CD4-positive, alpha-beta T cell treated with Interleukin-4 for 4 hours (primary cell): ENCODE measurements around the gene HPSE2.

Source experiments
- DNase-seq: peaks from one replicate; pipeline ENCODE4 v3.0.0-alpha.2; 2020

Gene HPSE2

DNA sequence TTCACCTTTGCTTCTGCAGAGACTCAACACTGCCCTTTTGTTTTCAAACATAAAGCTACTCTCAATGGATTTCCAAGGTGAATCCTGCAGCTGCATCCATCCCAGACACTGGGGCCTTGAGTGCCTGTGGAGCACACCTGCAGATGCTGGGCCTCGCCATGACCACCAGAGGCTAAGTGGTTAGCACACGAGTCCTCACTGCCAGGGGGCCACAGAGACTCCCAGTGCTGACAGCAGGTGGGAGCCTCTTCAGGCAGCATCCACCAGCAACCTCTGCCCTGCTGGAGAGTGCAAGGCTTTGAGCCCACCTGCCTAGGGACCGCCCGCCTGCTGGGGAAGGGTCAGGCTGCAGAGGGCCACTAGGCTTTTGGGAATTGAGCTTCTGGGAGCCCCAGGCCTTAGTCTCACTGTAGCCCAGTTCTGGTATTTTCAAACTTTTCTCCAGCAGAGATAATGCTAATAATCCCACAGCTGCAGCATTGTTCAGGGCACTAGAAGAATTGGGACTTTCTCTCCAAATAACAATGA, 779.5 kb downstream of the HPSE2 start:
- no peak for DNase-seq

- DNase-seq = no peak
Measured at GRCh38 chr10:98453729-98454128, 781.9 kb downstream of the HPSE2 start.

GRCh38 chr10:98450618-98451017, 785.0 kb downstream of the HPSE2 start:
- no peak for DNase-seq

DNA sequence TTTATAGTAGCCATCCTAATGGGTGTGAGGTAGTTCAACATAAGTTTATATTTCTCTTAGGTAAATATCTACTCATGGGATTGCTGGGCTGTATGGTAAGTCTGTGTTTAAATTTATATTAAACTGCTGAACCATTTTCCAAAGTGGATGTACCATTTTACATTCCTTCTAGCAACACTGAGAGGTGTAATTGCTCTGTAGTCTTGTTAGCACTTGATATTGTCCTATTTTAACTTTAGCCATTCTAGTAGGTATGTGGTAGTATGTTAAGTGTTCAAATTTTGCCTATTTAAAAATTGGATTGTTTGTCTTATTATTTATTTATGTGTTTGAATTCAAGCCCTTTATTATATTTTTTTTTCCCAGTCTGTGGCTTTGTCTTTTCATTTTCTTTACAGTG, 786.4 kb downstream of the HPSE2 start:
- DNase-seq = no peak

GRCh38 chr10:98446661-98447221, 788.9 kb downstream of the HPSE2 start, which contains the start of gene HPS1:
TSS of gene HPS1 (minus strand) at chr10:98446935. CDS start at chr10:98443240, 3,695 bp downstream.
- peak; percentile 71 for DNase-seq

DNA sequence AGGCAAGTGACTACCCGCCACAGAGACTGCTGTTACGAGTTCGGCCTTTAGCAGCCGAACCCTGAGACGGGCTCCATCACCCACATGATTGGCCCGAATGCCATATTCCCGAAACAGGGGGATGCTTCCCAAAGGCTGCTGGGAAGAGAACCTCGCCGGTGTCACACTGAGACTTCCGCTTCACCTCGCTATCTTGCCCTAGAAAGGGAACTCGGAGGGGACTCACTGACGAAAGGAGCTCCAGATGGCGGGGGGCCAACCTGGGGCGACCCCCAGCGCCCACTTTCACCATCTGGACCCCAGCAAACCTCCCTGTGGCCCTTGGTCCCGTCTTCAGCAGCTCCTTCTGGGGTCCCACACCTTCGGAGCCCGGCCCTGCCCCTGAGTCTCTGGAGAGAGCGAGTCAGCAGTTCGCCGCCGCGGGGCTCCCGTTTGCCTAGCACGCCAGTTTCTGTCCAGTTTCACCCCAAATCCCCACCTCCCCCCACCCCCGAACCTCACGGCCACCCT, 789.4 kb downstream of the HPSE2 start:
- peak; percentile 18 for DNase-seq

DNA sequence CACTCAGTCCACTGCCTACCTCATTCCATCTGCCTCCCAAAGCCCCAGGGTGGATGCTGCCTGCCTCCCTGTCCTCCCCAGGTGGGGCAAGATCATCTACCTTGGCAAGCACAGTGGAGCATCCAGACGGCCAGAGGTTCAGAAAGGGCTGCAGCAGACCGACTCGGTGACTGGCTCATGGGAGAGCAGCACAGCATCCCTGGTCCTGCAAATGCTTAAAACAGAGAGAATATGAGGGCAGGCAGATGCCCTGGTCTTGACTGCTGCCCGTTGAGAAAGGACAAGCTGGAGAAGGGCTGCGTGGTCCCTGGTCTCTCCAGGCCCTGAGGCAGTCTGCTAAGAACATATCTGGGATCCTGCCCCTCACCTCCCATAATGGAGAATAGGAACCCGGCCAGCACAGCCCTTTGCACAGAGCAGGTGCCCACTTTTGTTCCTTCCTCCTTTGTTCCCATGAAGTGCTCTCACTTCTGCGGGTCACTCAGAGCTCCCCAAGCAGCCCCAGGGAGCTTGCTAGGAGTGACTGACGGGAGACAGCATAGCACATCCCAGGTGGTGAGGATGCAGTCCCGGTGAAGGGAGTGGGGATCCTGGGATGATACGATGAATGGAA, 790.3 kb downstream of the HPSE2 start:
- DNase-seq = no peak

DNA sequence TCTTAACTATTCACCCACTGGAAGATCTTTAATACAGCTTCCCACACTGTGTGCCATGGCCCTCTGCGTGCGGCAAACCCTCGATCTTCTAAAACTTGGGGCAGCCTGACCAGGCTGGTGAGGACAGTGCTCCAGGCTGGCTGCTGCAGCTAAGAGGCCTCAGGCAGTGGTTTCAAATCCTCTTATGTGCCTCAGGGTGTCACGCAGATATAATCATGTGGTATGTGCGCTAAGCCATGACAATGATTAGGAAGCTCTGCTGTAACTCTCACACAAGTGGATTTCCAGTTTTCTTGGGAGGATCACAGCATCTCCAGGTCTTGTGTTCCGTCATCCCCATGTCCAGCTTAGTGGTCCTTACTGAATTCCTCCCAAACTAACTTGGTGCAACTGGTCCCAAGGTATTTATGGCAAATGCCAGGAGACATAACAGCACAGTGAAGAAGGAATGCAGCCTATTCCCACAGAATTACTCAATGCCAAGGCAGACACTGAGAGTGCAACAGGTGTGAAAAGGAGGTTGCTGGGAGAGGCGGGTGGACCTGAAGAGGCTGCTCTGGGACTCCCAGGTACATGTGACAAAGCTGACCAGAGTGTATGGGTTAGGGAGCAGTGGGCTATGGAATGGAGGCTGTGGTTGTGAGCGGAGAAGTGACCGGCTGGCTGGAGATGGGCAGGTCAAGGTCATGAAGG, 791.2 kb downstream of the HPSE2 start:
- no peak for DNase-seq

DNA sequence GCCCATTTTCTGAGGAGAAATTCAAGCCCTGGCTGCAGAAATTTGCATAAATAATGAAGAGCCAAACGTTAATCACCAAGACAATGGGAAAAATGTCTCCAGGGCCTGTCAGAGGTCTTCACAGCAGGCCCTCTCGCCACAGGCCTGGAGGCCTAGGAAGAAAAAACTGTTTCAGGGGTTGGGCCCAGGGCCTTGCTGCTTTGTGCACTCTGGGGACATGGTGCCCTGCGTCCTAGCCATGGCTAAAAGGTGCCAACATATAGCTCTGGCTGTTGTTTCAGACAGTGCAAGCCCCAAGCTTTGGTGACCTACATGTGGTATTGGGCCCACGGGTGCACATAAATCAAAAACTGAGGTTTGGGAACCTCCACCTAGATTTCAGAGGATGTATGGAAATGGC, 796.9 kb downstream of the HPSE2 start:
- no peak for DNase-seq

DNA sequence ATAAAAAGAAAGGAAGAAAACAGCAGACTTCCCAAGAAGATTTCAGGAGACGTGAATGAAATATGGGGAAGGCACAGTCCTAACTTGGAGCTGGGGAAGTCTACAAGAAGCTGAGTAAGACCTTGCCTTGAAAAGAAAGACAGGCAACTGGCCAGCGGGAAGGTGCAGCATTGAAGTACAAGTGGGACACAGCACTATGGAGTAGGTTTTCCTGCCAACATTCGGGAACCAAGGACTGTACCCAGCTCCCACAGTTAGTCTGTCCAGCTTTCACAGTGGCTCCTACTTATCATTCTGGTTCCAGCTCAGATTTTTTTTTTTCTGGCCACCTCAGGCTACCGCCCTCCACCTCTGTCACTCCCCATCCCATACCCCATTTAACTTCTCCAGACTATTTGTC, 798.9 kb downstream of the HPSE2 start:
- no peak for DNase-seq

- no peak for DNase-seq
Measured at GRCh38 chr10:98435178-98435577, 800.5 kb downstream of the HPSE2 start.

DNA sequence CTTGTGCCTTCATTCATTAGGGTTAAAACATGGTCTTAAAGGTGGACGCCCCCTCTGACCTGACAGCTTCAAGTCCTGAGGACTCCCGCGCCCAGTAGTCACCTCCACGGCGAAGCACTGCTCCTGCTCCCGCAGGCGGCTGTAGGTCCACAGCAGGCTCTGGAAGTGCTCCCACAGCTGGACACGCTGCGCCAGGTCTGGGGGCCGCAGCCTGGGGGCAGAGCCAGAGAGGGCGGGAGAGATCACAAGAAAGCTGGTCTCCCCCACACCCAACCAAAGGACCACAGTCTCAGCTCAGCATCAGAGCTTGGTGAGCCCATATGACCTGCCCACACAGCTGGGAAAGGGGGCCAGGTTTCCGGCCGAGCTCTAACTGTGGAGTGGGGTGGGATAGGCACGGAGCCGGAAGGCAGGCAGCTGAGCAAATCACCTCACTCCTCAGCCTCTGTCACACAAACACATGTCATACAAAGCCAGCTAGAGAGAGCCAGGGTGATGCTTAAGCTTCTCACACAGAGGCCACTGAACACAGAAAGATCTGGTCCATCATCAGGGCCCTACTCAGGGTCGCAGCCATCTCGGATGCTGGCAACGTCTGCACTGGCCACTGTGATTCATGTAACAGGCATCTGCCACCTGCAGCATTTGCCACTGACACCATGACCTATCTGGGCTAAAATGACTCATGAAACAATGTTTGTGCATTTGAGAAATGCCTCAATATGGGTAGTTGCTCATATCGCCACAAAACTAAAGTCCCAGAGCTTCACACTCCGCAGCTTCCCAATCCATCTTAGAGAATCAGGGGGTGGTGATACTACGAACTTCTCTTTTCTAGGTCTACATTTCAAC, 801.5 kb downstream of the HPSE2 start:
- no peak for DNase-seq

GRCh38 chr10:98433371-98433770, 802.3 kb downstream of the HPSE2 start:
- no peak for DNase-seq

DNA sequence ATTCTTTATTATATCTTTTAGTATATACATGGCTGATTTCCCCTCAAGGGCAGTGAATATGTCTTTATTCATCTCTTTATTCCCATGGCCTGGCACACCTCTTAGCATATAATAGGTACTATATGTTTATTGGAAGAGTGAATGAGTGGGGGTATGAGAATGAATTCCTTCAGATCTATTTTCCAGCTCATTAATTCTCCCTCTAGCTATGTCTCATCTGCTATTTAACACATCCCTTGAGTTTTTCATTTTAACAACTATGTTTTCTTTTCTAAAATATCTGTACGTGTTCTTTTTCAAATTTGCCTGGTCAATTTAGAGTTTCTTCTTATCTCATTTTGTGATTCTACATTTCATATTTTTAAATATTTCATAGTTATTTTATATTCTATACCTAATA, 803.3 kb downstream of the HPSE2 start:
- DNase-seq = no peak

DNA sequence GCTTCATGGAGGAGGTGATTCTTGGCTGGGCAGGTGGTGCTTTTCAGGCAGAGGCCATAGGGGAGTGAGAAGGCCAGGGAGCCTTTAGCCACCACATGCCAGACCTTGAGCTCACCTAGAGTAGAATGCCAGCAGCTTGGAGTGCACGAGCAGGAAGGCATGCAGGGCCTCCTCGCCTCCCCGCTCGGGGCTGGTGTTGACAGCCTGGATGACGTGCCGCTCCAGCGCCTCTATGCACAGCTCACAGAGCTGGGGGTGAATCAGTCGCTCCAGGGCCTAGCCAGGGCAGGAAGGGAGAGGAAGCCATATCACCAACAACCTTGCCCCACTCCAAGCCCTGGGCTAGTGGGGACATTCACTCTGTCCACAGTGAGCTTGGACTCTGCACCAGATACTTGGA, 804.6 kb downstream of the HPSE2 start:
- no peak for DNase-seq

DNA sequence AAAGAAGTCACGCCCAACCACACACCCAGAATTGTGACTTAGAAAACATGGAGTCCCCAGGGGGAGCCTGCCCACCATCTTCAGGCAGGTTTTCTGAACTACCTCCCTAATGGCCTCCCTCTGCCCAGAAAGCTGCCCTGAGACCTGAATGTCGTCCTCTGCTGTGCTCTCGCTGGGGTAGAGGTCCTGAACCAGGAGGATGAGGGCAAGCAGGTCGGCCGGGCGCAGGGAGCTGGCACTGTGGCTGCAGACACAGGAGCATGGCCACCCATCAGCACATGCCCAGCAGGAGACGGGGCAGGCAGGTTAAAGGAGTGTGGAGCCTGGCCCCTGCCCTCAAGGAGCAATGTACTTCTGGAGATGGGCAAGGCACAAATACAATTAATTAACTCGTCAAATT, 805.2 kb downstream of the HPSE2 start:
- DNase-seq = no peak

GRCh38 chr10:98429320-98430072, 806.2 kb downstream of the HPSE2 start:
- DNase-seq = no peak

DNA sequence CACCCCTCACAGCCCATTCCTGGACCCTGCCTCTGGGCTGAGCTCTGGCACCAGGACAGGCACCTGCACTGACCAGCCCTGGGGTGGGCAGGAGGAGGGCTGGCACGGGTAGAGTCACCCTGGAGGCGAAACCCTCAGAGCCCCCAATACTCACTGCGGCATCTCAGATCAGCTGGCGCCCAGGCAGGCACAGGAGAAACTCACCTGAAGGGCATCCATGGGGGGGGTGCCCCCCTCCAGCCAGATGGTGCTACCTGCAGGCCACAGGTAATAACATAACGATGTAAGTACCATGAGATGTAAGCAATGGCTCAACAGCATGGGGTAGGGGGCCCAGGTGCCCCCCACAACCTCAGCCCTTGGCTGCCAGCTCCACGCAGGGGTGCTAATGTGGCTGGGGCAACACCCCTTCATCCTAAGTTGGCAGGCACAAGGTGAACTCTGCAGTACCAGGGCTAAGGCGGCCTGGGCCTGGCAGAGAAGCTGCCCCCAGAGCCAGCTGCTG, 808.6 kb downstream of the HPSE2 start:
- DNase-seq = no peak

DNA sequence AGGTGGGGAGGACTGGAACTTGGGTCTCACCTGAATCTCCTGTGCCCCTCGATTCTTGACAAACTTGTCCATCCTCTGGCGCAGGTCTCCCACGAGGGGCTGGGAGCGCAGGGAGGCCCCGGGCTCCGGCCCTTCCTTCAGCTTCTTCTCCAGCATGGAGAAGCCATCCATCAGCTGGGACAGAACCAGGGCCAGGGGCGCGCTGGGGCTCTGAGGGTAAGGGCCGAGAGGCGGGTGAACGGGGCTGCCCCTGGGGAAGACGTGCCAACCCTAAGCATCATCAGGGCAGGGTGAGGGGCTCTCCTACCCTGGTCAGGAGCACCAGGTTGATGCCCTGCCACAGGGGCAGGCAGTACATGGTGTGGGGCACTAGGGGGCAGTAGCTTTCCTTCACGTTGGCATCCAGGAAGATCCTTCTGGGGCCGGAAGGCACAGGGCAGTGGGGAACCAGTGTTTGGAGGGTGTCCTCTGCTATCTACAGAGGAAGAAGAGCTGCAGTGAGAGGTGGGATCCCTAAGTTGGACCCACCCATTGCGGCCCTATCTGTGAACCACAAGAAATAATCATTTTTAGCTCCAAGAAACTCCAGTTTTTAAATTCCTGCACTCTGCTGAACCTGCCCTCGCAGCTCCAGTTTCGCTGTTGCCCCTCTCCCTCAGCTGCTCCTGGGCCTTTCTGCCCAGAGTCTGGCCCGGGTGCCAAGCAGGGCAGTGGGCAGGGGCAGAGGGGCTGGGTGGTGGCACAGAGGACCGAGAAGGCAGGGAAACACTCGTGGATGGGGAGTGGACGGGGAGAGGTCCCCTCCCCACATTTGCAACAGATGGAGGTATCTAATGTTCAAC, 809.9 kb downstream of the HPSE2 start:
- DNase-seq = peak; percentile 36

GRCh38 chr10:98424295-98425254, 811.1 kb downstream of the HPSE2 start:
- DNase-seq = no peak
